ENCODE data around the gene NPAS3.

GRCh38 chr14:33650430-33650829 is 711.8 kb downstream of the NPAS3 start:
- TF ChIP-seq EZH2 (IDR thresholded peaks at IDR 0.05; ENCODE audit: borderline replicate concordance, low read depth, low read length, severe bottlenecking) (no peak), CTCF (IDR thresholded peaks at IDR 0.05; ENCODE audit: borderline replicate concordance, extremely low read depth, low read length, poor library complexity, severe bottlenecking) (no peak)

Data from DND-41 (cell line).